H1 (cell line): Measurements from ENCODE around the gene RFC1. TPM values are rescaled to one million over a fixed set of nuclear protein-coding genes. Genes with fewer than 3 reads are reported as not detected.

Experiments used
- CTCF ChIA-PET: fragments of 300-600 bp; sonication (Branson Sonifier 250); formaldehyde crosslinking; loops from one replicate; lab custom pipeline; 2021; ENCODE audit not compliant: partially characterized antibody; lab: Charles Lee
- POLR2A ChIA-PET: fragments of 300-600 bp; sonication (Branson Sonifier 250); formaldehyde crosslinking; loops from one replicate; lab custom pipeline; 2021; ENCODE audit warnings: inconsistent platforms; ENCODE audit not compliant: partially characterized antibody; lab: Charles Lee
- DNase-seq, 2 experiments: peaks; one replicate each; pipeline versions ENCODE4 v3.0.0 to v3.0.0-alpha.2; 2010 to 2022; ENCODE audit warnings: low spot score in 2 of 2, low read depth in 1 of 2, mixed read lengths in 1 of 2
- FAIRE-seq: peaks from 2 replicates; lab custom pipeline; 2011; peaks lifted over from hg19 to GRCh38; lab: Jason Lieb, UNC
- H2AFZ ChIP-seq: 2 replicates; pipeline ENCODE4 v1.8.1; 2012; ENCODE audit warnings: low read length, inconsistent platforms
- H2AK5ac ChIP-seq: 2 replicates; pipeline ENCODE4 v1.6.1; 2013; ENCODE audit warnings: low read depth, low read length
- H2BK120ac ChIP-seq: replicated peaks from 2 replicates; pipeline ENCODE3; 2013; ENCODE audit warnings: low read depth, low read length, inconsistent platforms
- H2BK12ac ChIP-seq: 2 replicates; pipeline ENCODE4 v1.6.1; 2013; ENCODE audit warnings: low read depth, low read length
- H2BK15ac ChIP-seq: 2 replicates; pipeline ENCODE4 v1.6.1; 2013; ENCODE audit warnings: low read length
- H2BK20ac ChIP-seq: 2 replicates; pipeline ENCODE4 v1.6.1; 2013; ENCODE audit warnings: low read length
- H2BK5ac ChIP-seq: 2 replicates; pipeline ENCODE4 v1.6.1; 2013; ENCODE audit warnings: low read depth, low read length
- H3K14ac ChIP-seq: 2 replicates; pipeline ENCODE4 v1.6.1; 2013; ENCODE audit warnings: inconsistent platforms; ENCODE audit not compliant: insufficient read length
- H3K18ac ChIP-seq: 2 replicates; pipeline ENCODE4 v1.6.1; 2013; ENCODE audit warnings: low read length; ENCODE audit errors: extremely low read depth
- H3K23ac ChIP-seq: 2 replicates; pipeline ENCODE4 v1.6.1; 2013; ENCODE audit warnings: inconsistent platforms; ENCODE audit not compliant: insufficient read length
- H3K23me2 ChIP-seq: 2 replicates; pipeline ENCODE4 v1.6.1; 2013; ENCODE audit warnings: low read depth, low read length
- H3K27ac ChIP-seq: 2 replicates; pipeline ENCODE4 v1.6.1; 2011; ENCODE audit warnings: low read depth, low read length, inconsistent platforms
- H3K27me3 ChIP-seq, 4 experiments: replicated peaks in 1 of 4; 1 replicate in 1 of 4; 2 replicates in 3 of 4; pipeline versions ENCODE4 v1.6.1 to v1.8.1; 2011 to 2013; ENCODE audit warnings: low read length in 3 of 4, mild to moderate bottlenecking in 3 of 4, inconsistent platforms in 2 of 4, mixed read lengths in 2 of 4, moderate library complexity in 1 of 4; ENCODE audit not compliant: control insufficient read depth in 3 of 4, insufficient read depth in 3 of 4; ENCODE audit errors: extremely low read depth in 1 of 4
- H3K36me3 ChIP-seq, 4 experiments: 2 replicates each; pipeline versions ENCODE4 v1.6.1 to v1.8.1; 2011 to 2013; ENCODE audit warnings: mild to moderate bottlenecking in 4 of 4, low read length in 3 of 4, moderate library complexity in 2 of 4, control low read depth in 1 of 4, inconsistent platforms in 1 of 4; ENCODE audit not compliant: insufficient read depth in 4 of 4, control insufficient read depth in 2 of 4
- H3K4ac ChIP-seq: replicated peaks from 2 replicates; pipeline ENCODE3; 2013; ENCODE audit warnings: low read length, low read depth, mixed read lengths, inconsistent platforms; ENCODE audit not compliant: insufficient read length
- H3K4me1 ChIP-seq, 4 experiments: replicated peaks in 1 of 4; 1 replicate in 1 of 4; 2 replicates in 3 of 4; pipeline versions ENCODE4 v1.6.1 to v1.8.1; 2011 to 2013; ENCODE audit warnings: low read length in 3 of 4, inconsistent platforms in 2 of 4, mixed read lengths in 1 of 4; ENCODE audit not compliant: insufficient read depth in 4 of 4, control insufficient read depth in 3 of 4
- H3K4me2 ChIP-seq, 2 experiments: 2 replicates each; pipeline versions ENCODE4 v1.6.1 to v1.8.1; 2011 to 2013; ENCODE audit warnings: low read depth in 2 of 2, low read length in 2 of 2, control low read depth in 1 of 2, inconsistent platforms in 1 of 2, mild to moderate bottlenecking in 1 of 2; ENCODE audit not compliant: insufficient read depth in 1 of 2
- H3K4me3 ChIP-seq, 4 experiments: fragments of 200-600, 300-600 bp in 1 of 4; sonication (generic), shearing (Covaris generic), sonication (Bioruptor Twin) in 1 of 4; 2 replicates each; pipeline versions ENCODE4 v1.5.1 to v1.8.1; 2011 to 2016; ENCODE audit warnings: low read length in 4 of 4, low read depth in 3 of 4, control low read depth in 2 of 4, inconsistent platforms in 2 of 4, mild to moderate bottlenecking in 2 of 4, mixed read lengths in 1 of 4, moderate library complexity in 1 of 4; ENCODE audit not compliant: insufficient read depth in 2 of 4; ENCODE audit errors: extremely low read depth in 1 of 4
- H3K56ac ChIP-seq: replicated peaks from 2 replicates; pipeline ENCODE3; 2013; ENCODE audit warnings: low read depth, mild to moderate bottlenecking, mixed read lengths, low read length, inconsistent platforms; ENCODE audit not compliant: insufficient read length
- H3K79me1 ChIP-seq: 2 replicates; pipeline ENCODE4 v1.6.1; 2013; ENCODE audit warnings: low read depth, low read length, control low read depth
- H3K79me2 ChIP-seq, 2 experiments: 2 replicates each; pipeline versions ENCODE4 v1.6.1 to v1.8.1; 2012 to 2013; ENCODE audit warnings: low read length in 2 of 2, mild to moderate bottlenecking in 2 of 2, inconsistent platforms in 1 of 2; ENCODE audit not compliant: insufficient read depth in 2 of 2, control insufficient read depth in 1 of 2
- H3K9ac ChIP-seq, 4 experiments: replicated peaks in 1 of 4; 1 replicate in 1 of 4; 2 replicates in 3 of 4; pipeline versions ENCODE4 v1.6.1 to v1.8.1; 2011 to 2013; ENCODE audit warnings: low read depth in 3 of 4, low read length in 3 of 4, control low read depth in 2 of 4, mild to moderate bottlenecking in 2 of 4, moderate library complexity in 2 of 4, inconsistent platforms in 1 of 4; ENCODE audit errors: extremely low read depth in 1 of 4
- H3K9me3 ChIP-seq, 2 experiments: 2 replicates each; pipeline versions ENCODE4 v1.6.1 to v1.8.1; 2012 to 2013; ENCODE audit warnings: mild to moderate bottlenecking in 2 of 2, moderate library complexity in 2 of 2, control low read depth in 1 of 2, inconsistent platforms in 1 of 2, low read depth in 1 of 2, low read length in 1 of 2, mixed read lengths in 1 of 2; ENCODE audit not compliant: insufficient read depth in 2 of 2
- H4K20me1 ChIP-seq, 2 experiments: replicated peaks in 1 of 2; 2 replicates each; pipeline versions ENCODE3 to v1.8.1; 2011 to 2013; ENCODE audit warnings: inconsistent platforms in 2 of 2, low read length in 2 of 2, mild to moderate bottlenecking in 1 of 2; ENCODE audit not compliant: insufficient read depth in 2 of 2, control insufficient read depth in 1 of 2
- H4K5ac ChIP-seq: 2 replicates; pipeline ENCODE4 v1.6.1; 2013; ENCODE audit warnings: low read length, low read depth, mixed read lengths, inconsistent platforms; ENCODE audit not compliant: insufficient read length
- H4K8ac ChIP-seq: 2 replicates; pipeline ENCODE4 v1.8.0; 2013; ENCODE audit warnings: mild to moderate bottlenecking, moderate library complexity, low read length, inconsistent platforms; ENCODE audit not compliant: insufficient read depth; ENCODE audit errors: extremely low read depth
- H4K91ac ChIP-seq: replicated peaks from 2 replicates; pipeline ENCODE3; 2013; ENCODE audit warnings: low read length, mixed read lengths, inconsistent platforms; ENCODE audit not compliant: insufficient read length
- BRCA1 ChIP-seq: IDR thresholded peaks from 2 replicates; pipeline ENCODE4 v1.6.1; 2012; ENCODE audit warnings: low read depth, low read length, improper control_type of control experiment
- CHD2 ChIP-seq: IDR thresholded peaks from 2 replicates; pipeline ENCODE4 v1.6.1; 2012; ENCODE audit warnings: low read length, improper control_type of control experiment
- CTBP2 ChIP-seq: IDR thresholded peaks from 2 replicates; pipeline ENCODE4 v1.7.0; 2011; ENCODE audit warnings: borderline replicate concordance, mild to moderate bottlenecking, moderate library complexity, mixed read lengths, low read length; ENCODE audit not compliant: insufficient read depth, insufficient read length
- KDM1A ChIP-seq: fragments of 200-600, 300-600 bp; sonication (generic); IDR thresholded peaks from 2 replicates; pipeline ENCODE4 v1.7.1; 2016; ENCODE audit warnings: mild to moderate bottlenecking, low read length, borderline replicate concordance
- PHF8 ChIP-seq: fragments of 200-600 bp; sonication (generic); conservative IDR thresholded peaks from 2 replicates; pipeline ENCODE4 v1.7.1; 2012; ENCODE audit warnings: low read depth, mild to moderate bottlenecking, inconsistent platforms, low read length, moderate library complexity
- POLR2AphosphoS5 ChIP-seq: IDR thresholded peaks from 2 replicates; pipeline ENCODE4 v1.6.1; 2011; ENCODE audit warnings: low read depth, low read length
- RXRA ChIP-seq: IDR thresholded peaks from 2 replicates; pipeline ENCODE4 v1.6.1; 2011; ENCODE audit warnings: low read depth, mild to moderate bottlenecking, low read length, moderate library complexity; ENCODE audit not compliant: insufficient read depth
- SAP30 ChIP-seq: fragments of 300-600 bp; sonication (generic); IDR thresholded peaks from 2 replicates; pipeline ENCODE4 v1.7.1; 2012; ENCODE audit warnings: low read length, moderate library complexity, mild to moderate bottlenecking, inconsistent platforms; ENCODE audit not compliant: insufficient read depth, insufficient replicate concordance
- YY1 ChIP-seq: IDR thresholded peaks from 2 replicates; pipeline ENCODE4 v1.6.1; 2011; ENCODE audit warnings: low read depth, mild to moderate bottlenecking, low read length
- WGBS, 2 experiments: shearing (Covaris generic) in 1 of 2; methylation state at CpG; one replicate each; pipeline versions ENCODE4 v1.1.6 to v1.1.7; 2013 to 2015; ENCODE audit warnings: low lambda C conversion rate in 2 of 2, mixed read lengths in 2 of 2, inconsistent platforms in 1 of 2, low coverage in 1 of 2, missing lambda C conversion rate in 1 of 2; ENCODE audit not compliant: insufficient replicate concordance in 2 of 2, insufficient coverage in 1 of 2, insufficient read length in 1 of 2; ENCODE audit errors: extremely low coverage in 1 of 2, missing lambda C conversion rate in 1 of 2; 5-methylcytosine and 5-hydroxymethylcytosine counted together
- polyA plus RNA-seq, 7 experiments: library from polyadenylated mRNA; depleted of rRNA in 3 of 7; stranded (reverse) in 5 of 7; unstranded in 2 of 7; fragments of >200 nt in 5 of 7; fragments of 200-250 nt in 2 of 7; gene quantifications; 1 replicate in 5 of 7; 2 replicates in 1 of 7; 4 replicates in 1 of 7; pipeline versions ENCODE4 v1.2.1 to v1.2.3, GENCODE V29; 2011 to 2013; ENCODE audit warnings: missing spikeins in 2 of 7, mixed read lengths in 2 of 7
- total RNA-seq: library from RNA; stranded (reverse); fragmentation: NEBNext Ultra II Directional; extraction: Animal tissue kit (Norgen Biotek cat#: 25700); gene quantifications from 2 replicates; pipeline ENCODE4 v1.2.1, GENCODE V29; 2021

RFC1 gene
- total and polyA plus RNA-seq, 2 of the 8 experiments (the other 6 are each of a cell fraction or from before 2014, with no cell fraction given): 16.0 to 83.8 TPM

DNA sequence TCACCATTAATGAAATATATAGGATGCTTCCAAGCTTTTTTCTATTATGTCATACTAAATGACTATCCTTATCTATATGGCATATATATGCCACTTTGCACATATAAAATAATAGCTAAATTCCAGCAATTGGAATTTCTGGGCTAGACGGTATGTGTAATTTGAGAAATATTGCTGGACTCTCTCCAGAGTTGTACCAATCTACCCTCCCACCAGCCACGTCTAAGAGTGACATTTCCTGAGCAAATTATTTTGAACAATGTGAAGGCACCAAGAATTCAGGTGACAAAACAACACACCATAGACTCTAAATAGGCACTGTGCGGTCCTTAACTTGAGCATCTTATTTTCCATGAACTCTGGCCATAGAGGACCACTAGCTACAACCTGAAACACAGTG is 62.3 kb downstream of the RFC1 start:
- Histone ChIP-seq H3K4me2 (no peak overlapping the region), H3K4me3 (no peak overlapping the region), H3K9me3 (no peaks in the 10 kb centered on the region), H4K91ac (no peak overlapping the region), H3K23me2 (no peaks in the 10 kb centered on the region), H2BK12ac (no peak overlapping the region), H2AFZ (no peak overlapping the region), H4K8ac (no peak overlapping the region), H2BK20ac (no peak overlapping the region), H3K79me1 (no peaks in the 10 kb centered on the region), H3K14ac (no peak overlapping the region), H3K27ac (no peak overlapping the region), H3K56ac (no peak overlapping the region), H3K4me1 (no peaks in the 10 kb centered on the region), H2AK5ac (no peak overlapping the region), H3K79me2 (no peaks in the 10 kb centered on the region), H2BK15ac (no peak overlapping the region), H3K27me3 (no peaks in the 10 kb centered on the region), H2BK5ac (no peak overlapping the region), H2BK120ac (no peak overlapping the region), H4K5ac (no peak overlapping the region), H4K20me1 (peaks cover 5 to 8% of the 10 kb centered on the region in 2 experiments), H3K9ac (no peak overlapping the region), H3K23ac (no peak overlapping the region), H3K18ac (no peak overlapping the region), H3K36me3 (peaks cover 11 to 70% (median 44%) of the 10 kb centered on the region in 4 experiments), H3K4ac (no peak overlapping the region)
- CTCF ChIA-PET: no interaction called here
- no peak for FAIRE-seq
- POLR2A ChIA-PET: no interaction called here
- DNase-seq: no peak
- TF ChIP-seq CHD2 (no peak), CTBP2 (no peak), PHF8 (no peak), KDM1A (no peak), YY1 (no peak), BRCA1 (no peak), RXRA (no peak), POLR2AphosphoS5 (no peak), SAP30 (no peak)
- 89% methylated on average over 3 of the region's 3 CpGs; no CpG with 5 or more reads in 1 of the 2 experiments for WGBS, 2 experiments
